Fibroblast of lung (primary cell): ENCODE results near the gene CACNA2D3.

Source experiments
- CTCF ChIP-seq, 2 donors: IDR thresholded peaks in 1 of 2; conservative IDR thresholded peaks in 1 of 2; 1 replicate in 1 of 2; 2 replicates in 1 of 2; pipeline ENCODE4 v1.5.1; 2011 to 2012; ENCODE audit warnings: low read length in 2 of 2, control low read depth in 1 of 2, inconsistent platforms in 1 of 2, low read depth in 1 of 2, mild to moderate bottlenecking in 1 of 2
- EZH2 ChIP-seq: IDR thresholded peaks from 2 replicates; pipeline ENCODE4 v1.5.1; 2012; ENCODE audit warnings: low read length, control low read depth, mild to moderate bottlenecking; ENCODE audit errors: missing control alignments

DNA sequence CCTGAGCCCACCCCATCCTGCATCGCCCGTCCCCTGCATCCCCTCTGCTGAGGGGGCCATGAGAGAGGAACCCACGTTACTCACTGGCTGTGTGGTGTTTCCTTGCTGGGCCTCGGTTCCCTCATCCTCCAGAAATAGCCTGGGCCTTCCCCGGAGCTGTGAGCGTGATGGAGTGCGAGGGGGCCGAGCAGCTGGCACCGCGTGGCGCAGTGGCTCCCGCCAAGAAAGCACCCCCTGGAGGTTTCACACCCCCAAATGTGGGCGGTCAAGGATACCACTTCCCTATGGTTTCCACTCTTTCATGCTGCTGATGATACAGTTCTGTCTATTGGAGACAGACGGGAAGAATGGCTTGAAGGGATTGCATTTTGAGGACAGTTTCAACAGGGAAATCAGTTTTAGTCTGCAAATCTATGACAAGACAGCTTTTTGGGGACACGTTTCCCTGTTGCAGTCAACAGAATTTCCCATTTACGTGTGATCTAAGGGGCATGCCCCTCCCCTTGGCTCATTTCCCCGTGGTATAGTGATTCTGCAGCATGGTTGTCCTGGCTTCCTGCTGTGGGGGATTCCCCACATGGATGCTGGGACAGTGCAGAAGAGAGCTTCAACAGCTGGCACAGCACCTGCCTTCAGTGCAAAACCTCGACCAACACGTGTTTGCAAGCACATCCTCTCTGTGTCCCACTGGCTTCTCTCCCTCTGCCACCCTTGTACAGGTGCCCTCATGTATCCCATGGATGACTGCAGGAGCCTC is 428.0 kb downstream of the CACNA2D3 start:
- TF ChIP-seq CTCF (conservative IDR thresholded peaks at IDR 0.05 in 1 of 2, IDR thresholded peaks at IDR 0.05 in 1 of 2; ENCODE audit: low read depth in 1 of 2, low read length in 2 of 2) (no peak), EZH2 (no peak)
